ENCODE data around the gene MYL7.

MYL7 gene

DNA sequence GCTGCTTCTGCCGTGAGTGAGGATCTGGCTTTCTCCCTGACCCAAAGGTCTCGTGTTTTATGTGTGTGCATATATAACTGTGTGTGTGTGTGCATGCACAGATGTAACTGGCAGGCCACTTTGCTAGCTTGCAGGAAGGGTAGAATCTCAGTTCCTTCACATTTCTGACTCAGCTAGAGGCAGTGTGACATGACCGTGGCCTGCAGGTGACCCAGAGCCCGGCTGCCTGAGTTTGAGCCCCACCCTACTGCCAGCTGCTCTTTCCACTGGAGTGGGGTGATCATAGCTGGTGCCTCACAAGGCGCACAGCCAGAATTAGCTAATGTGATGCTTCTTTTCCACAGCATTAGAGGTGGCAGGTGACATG is 9.3 kb upstream of the MYL7 start:
- DNase-seq (ENCODE audit: low read depth) = no peak

DNA sequence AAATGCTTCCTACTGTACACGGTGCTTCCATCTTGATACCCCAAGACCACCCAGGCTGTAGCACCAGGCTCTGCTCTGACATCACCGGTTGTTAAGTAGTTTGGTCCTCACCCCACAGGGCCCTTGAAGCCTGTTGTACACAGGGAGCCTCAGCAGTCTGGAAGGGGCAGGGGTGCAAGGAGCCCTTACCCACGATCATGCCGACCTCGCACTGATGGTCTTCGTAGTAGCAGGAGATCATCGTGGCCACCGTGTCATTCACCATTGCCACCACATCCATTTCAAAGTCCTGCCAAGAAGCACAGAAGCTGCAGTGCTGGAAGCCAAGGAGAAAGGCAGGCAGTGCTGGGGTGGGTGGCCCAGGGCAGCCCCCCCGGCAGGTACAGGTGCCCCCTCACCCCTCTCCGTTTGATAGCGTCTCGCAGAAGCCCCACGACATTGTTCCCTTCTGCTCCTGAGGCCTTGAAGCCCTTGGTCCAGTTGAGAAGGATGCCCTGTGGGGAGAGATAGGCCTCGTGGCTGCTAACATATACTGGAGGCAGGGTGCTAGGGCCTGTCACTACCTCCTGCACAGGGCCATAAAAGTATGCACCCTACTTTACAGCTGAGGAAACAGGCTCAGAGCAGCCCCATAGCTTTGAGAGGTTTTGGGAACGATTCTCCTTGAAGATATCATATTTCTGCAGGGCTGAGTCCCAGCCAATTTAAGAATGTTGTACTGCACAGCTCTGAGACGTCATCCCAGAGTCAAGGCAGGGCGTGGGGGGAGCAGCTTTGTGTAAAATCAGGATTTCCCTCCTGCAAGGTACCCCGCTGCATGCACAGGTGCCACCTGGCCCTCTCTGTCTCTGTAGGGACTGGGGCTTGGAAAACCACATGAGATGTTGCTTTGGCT is 8.7 kb upstream of the MYL7 start:
- no peak for DNase-seq (ENCODE audit: low read depth)

DNA sequence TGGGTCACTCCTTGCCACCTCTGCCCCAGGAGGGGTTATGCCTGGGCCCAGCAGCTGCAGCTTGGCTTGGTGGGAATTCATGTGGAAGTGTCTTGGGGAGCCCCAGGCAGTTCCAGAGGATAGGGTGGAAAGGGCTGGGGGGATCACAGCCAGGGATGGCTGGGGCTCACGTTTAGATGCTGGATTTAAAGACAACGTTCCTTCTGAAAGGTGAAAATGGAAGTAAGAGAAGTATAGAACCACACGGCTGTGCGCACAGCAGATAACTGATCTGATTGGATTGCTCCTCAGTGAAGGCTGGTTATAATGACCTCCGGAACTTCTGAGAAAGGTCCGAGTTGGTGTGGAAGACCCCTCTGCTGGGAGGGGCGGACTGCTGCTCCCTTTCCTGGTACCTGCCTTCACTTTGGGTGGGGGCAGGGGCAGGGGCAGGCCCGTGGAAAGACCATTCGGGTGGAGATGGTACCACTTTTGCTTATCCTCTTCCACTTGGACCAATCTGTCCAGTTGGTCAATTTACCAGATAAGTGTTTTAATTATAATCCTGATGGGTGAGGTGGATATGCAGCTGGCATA is 7.9 kb upstream of the MYL7 start:
- DNase-seq (ENCODE audit: low read depth) = no peak

DNA sequence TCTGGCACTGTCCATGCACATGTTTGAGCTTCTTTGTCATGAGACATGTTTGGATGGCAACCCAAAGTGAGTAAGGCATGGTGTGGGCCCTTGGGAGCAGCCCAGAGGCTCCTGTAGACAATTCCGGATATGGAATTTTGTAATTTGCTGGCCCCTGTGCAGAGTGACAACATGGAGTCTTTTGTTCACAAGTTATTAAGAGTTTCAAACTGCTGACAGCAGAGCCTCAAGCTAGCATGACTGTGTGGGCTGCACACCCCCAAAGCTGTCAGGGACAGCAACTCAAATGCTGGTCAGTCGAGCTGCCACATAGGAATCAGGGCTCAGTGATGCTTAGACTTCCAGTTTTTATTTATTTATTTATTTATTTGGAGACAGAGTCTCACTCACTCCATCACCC is 7.0 kb upstream of the MYL7 start:
- no peak for DNase-seq (ENCODE audit: low read depth)

DNA sequence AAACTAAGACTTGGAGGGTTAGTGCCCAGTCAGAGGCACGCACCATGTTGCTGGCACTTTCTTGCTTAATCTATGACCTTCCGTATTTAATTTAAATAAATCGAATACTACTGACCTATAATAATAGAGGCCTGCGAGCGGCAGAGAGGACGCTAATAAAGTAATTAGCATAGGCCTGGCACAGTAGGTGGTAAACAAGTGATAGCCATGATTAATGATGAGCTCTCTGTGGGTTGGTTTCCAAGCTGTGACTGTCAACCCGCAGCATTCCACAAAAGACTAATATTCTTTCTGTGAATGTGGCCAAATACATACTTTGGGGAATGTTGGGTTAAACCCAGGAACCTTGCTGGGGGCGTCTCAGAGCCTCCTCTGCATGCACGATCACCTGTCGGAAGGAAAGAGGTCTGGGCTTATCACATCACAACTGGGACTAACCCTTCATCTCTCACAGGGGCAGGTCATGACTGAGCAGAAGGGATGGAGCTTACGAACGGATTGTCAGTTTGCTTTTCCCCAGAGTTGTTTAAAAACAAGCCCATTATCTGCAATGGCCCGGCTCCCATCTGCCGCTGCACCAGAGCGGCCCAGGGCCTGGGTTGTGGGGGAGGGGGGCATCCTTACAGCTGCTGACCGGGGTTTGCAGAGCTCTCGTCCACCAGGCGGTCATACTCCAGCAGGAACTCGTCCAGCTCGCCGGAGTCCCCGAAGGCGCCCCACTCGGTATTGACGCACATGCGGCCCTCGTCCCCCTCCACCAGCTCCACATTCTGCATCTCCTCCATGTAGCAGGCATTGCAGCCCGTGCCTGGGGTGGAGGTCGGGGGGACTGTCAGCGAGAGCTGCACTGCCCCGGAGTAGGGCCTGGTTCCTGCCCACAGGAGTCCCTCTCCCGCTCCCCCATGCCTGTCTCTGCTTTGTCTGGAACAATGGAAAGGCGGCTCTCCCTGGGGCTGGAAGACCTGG is 6.2 kb upstream of the MYL7 start:
- DNase-seq (ENCODE audit: low read depth) = no peak

DNA sequence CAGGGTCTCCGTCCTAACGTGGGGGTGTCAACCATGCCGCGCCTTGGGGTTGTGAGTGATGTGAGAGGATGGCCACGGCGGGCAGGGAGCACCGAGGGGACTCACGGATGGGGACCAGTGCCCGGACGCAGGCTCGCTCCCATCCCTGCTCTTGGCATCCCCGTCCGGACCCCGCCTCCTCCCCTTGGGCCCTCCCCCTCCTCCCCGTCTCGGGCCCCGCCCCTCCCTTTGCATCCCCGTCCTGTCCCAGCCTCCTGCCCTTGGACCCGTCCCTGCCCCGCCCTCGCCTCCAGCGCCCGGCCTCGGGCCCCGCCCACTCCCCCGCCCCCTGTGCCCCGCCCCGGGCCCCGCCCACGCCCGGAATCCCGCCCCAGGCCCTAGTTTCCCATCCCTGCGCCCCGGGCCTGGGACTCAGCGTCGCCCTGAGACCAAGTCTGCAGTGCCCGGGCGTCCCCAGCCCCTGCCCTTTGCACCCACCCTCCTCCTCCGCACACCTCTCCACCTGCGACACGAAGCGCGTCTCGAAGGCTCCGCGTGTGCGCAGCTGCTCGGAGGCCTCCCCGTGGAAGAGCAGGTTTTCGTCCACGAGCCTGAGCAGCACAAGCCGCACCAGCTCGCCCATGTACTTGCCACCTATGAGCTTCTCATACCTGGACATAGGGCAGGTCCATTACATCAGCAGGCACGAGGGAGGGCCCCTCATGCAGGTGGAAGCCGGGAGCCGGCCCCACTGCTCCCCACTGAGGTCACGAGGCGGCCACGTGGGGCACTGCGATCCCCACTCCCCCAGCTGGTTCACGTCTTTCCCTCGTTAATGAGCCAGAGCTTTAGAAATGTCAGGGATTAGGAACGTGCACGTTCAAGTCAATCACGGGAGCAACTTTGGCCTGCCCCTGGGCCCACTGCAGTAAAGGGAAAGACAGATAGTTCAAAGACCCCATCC is 5.1 kb upstream of the MYL7 start:
- no peak for DNase-seq (ENCODE audit: low read depth)

DNA sequence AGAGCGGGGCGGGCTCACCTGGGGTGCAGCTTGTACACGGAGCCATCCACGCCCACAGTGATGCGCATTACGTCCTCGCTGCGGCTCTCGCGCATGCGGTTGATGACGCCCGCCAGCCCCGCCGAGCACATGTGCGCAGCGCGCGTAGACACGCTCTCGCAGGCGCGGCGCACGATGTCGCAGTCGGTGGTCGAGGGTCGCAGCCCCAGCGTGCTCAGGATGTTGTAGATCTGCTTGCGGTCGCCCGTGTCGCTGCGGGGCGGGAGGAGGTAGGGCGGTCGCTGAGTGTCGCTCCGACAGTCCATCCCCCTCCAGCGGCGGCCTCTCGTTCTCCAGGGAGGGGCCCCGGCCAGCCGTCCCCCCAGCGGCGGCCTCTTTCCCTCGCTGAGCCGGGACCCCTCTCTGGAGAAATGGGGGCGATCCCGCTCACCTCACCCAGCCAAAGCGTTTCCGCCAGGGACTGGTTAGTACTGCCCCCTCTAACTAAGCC is 4.4 kb upstream of the MYL7 start:
- DNase-seq (ENCODE audit: low read depth) = no peak

DNA sequence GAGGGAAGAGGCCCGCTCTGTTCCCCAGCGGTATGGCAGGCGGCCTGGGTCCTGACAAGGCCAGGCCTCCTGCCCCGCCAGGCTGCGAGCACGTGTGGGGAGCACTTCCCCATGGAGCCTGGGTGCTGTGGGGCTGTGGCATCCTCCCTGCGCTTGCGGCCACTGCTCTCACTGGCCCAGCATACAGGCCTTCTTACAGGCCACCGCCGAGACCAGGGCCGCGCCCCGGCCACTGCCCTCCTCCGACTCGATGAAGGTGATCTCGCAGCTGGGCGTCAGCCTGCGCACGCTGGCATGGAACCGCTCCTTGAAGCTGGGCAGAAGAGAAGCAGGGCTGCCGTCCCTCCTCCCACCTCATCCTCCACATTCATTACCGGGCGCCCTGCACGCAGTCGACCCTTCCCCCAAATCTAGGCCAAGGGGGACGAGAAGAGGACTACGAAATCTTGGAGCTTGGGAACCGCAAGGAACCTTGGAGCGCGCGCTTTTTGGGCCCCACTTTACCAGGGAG is 3.9 kb upstream of the MYL7 start:
- no peak for DNase-seq (ENCODE audit: low read depth)

DNA sequence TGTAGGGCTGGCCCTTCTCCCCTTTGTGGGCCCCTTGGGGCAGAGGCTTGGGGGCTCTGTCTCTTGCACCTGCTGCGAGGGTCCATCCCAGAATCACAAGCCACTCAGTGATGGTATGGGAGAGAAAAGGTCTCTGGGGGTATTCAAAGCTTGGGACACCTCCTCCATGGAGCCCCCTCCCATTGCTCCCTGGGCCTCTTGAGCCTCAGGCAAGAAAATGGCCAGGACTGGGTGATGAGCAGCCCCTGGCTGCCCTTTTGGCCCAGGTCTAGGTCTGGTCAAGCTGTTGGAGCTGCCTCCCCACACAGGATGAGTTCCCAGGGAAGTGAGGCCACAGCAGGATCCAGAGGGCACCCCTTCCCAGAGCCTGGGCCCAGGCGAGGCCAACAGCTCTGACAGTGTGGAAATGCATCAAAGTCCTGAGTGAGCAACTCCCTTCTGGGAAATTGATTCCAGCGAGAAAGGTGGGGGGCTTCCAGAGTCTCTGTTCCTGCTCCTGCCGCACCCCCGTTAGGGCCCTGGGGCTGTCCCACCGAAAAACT is 3.4 kb upstream of the MYL7 start:
- DNase-seq (ENCODE audit: low read depth) = no peak

DNA sequence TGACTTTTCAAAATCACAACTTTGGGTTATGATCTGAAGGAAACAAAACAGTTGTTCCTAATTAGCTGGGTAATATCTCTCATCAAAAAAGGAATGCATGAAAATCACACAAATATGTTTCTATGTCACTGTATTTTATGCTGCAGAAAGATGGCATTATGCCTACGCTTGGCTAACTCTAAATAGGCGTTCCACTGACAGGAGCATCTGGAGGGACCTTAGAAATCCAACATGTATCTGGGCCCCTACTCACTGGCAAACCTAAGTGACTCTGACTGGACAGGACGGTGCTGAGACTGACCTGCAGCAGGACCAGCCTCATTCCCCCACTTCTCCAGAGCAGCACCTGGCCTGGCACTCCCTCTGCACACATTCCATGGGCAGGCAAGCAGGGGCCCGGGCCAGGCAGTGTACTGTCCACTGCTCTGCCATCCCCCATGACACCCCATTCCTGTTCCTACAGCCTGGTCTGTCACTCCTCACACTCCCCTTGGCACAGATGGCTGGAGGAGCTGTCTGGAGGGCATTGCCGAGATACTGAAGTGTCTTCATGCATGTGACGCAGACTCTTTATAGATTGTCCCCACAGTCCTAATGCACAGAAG is 2.6 kb upstream of the MYL7 start:
- no peak for DNase-seq (ENCODE audit: low read depth)

DNA sequence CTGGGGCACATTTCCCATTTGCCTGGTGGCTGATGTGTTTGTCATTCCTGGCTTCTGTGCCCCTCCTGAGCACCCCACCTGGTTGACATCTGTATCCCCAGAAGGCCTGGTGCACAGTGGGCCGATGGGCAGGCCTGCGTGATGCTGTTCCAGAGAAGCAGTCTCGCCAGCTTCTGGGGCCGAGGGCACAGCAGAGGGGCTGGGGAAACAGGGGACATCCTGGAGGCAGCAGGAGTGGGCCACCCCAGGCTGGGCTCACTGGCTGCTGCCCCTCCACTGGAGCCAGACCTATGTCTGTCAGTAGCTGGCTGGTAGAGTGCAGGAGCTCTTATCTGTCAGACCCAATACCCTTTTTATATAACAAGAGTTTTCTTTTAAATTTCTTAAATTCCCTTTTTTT is 896 bp upstream of the MYL7 start:
- DNase-seq (ENCODE audit: low read depth) = no peak

DNA sequence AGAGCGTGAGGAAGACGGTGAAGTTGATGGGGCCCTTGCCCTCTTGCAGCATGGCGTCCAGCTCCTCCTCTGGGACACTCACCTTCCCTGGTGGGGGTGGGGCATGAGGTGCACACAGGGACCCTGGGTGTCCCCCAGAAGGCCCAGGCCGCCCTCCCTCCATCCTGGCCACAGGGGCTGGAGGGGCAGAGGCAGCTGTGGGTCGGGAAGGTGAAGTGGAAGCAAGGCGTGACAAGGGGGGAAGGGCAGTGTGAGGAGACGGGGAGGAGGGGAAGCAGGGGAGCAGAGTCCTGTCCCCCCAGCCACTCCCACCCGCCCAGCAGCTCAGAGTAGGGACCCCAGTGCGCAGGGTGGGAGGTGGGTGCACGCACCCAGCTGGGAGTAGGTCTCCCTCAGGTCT is 791 bp downstream of the MYL7 start:
- DNase-seq (ENCODE audit: low read depth) = no peak

DNA sequence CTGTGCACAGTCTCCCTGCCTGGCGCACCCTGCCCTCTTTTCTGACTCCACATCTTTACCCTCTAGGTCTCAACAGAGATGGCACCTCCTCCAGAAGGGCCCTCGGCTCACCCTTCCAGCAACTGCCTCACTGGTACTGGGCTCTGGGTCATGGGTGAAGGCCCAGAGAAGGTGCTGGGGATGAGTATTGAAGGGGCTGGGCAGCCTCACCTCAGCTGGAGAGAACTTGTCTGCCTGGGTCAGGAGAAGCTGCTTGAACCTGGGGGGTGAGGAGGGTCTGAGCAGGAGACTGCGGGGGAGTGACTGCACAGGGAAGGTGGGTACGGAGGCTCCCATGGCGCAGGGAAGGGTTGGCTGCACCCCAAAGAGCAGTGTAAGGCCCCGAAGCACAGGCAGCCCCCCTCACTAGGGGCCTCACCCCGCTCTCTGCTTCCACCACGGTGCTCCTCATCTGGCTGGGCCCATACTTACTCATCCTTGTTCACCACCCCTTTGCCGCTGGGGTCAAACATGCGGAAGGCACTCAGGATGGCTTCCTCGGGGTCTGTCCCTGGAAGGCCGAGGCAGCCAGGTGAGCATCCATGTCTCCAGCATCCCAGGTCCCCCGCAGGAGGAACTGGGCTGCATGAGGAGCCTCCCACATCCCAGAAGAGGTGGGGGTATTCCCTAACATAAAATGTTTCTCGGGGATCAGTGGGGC is 1.7 kb downstream of the MYL7 start:
- no peak for DNase-seq (ENCODE audit: low read depth)

DNA sequence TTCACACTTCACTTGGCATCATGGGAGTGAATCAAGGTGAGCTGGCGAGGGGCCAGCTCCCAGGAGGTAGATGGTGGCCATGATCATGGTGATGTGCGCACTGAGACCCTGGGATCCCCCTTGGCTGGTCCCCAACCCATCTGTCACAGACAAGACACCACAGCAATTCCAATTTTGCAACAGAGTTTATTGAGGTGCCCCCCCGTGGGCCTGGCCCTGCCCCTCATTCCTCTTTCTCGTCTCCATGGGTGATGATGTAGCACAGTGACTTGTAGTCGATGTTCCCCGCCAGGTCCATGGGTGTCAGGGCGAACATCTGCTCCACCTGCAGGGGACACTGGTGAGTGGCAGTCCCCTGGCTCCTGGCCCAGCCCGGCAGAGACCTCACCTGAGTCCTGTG is 2.4 kb downstream of the MYL7 start:
- no peak for DNase-seq (ENCODE audit: low read depth)

DNA sequence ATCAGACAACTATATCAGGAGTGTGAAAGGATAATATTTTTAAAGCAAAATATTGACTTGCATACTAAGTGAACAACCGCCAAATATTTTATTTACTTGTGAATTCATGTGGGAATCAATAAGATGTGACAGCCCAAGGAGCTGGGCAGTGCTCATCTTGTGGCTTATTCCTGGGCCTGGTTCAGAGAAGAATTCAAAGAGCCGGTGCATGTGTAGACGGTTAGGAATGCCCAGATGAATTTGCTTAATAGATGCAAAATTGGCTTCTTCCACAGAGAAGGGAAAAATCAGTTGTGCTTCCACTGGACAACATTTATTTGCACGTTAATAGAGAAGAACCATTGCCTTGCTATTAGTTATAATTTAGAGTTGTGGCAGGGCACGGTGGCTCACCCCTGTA is 4.4 kb downstream of the MYL7 start:
- no peak for DNase-seq (ENCODE audit: low read depth)

DNA sequence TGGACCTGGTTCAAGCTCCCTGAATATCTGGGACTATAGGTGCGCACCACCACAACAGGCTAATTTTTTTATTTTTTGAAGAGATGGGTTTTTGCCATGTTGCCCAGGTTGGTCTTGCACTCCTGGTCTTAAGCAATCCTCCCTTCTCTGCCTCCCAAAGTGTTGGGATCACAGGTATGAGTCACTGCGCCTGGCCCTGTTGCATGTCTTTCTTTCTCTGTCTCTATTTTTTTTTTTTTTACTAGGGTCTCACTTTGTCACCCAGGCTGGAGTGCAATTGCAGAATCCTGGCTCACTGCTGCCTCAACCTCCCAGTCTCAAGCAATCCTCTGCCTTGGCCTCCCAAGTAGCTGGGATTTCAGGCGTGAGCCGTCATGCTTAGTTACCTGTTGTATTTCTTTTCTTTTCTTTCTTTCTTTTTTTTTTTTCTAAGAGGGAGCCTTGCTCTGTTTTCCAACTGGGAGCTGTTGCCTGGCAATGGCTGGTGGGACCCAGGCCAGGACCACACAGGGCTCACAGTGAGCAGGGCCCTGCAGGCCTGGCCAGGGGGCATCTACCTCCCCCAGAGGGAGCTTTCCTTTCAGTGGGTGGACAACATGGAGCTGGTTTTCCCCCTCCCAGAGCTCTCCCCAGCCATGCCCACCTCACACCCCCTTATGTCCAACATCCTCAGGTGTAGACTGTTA is 6.0 kb downstream of the MYL7 start:
- DNase-seq (ENCODE audit: low read depth) = no peak

DNA sequence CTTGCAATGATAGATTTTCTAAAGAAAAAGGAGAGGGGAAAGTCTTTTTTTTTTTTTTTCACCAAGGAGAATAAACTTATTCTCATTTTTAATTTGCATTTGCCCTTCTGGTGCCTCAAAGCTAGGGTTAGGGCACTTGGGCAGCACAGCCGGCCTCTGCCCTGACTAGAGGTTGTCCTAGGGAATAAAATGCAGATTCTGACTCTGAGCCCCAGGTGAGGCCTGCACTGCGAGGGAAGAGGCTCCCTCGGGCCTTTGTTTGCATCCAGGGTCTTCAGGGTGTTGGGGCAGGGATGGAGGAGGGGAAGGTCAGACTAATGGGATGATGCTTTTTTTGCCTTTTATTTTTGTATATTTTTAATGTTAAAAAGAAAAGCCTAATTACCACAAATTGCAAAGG is 7.8 kb downstream of the MYL7 start:
- no peak for DNase-seq (ENCODE audit: low read depth)

DNA sequence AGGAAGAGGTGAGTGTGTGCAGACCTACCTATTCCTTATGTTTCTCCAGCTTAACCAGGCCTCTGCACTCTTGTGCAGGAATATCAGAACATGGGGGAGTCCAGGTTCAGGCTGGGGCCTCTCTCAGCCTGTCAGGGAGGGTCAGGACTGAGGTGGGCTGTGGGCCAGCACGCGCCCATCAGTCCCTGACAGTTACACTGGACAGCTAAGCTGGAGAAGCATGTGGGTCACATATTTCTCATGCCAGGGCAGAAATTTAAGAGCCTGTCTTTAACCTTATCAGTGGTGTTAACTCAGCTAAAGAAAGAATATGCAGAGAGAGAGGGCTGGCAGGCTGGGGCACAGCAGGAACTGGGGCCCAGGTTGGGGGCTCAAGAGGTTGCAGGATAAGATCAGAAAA is 9.1 kb downstream of the MYL7 start:
- peak; percentile 27 for DNase-seq (ENCODE audit: low read depth)

All from HS-27A (cell line).